Erythroblast (primary cell): ENCODE measurements around the gene EBP.

Experiments
- GATA1 ChIP-seq: IDR thresholded peaks from 2 replicates; pipeline ENCODE4 v1.6.1; 2011; ENCODE audit warnings: low read depth, mild to moderate bottlenecking, control low read depth, low read length, moderate library complexity
- POLR2A ChIP-seq: IDR thresholded peaks from 2 replicates; pipeline ENCODE4 v1.6.1; 2011; ENCODE audit warnings: mild to moderate bottlenecking, low read length

DNA sequence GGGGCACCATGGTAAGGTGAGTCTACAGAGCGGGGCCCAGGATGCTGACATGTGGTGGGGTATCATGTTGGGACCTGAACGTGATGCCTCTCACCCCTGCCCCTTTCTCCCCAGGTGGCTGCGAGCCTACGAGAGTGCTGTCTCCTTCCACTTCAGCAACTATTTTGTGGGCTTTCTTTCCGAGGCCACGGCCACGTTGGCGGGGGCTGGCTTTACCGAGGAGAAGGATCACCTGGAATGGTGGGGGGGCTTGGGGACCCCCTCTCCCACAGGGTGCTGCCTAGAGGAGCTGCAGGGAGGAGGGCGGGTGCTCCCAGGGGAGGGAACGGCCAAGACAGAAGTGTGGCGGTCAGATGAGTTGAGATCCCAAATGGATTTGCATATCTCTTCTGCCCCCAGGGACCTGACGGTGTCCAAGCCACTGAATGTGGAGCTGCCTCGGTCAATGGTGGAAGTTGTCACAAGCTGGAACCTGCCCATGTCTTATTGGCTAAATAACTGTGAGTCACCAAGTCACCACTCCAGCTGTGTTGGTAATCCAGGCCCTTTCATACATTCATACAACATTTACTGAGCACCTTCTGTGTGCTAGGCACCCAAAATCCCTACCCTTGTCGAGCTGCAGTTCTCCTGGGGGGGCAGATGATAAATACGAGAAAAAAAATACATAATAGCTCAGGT, 7.3 kb upstream of the EBP start:
- no peak for TF ChIP-seq POLR2A
- no peak for TF ChIP-seq GATA1
